Activated B cell treated with CpG ODN at 0.5 μM for 24 hours (primary cell): ENCODE results near the gene ROBO2. TPM values are rescaled to one million over a fixed set of nuclear protein-coding genes. Genes with fewer than 3 reads are reported as not detected.

ENCODE experiments used
- ATAC-seq: fragments of 200-7000 bp; cut with Tn5 transposase; one replicate; pipeline ENCODE4 v1.10.0; 2021; ENCODE audit warnings: low read depth, mild to moderate bottlenecking, moderate library complexity
- CTCF ChIA-PET: fragments of 350-600 bp; sonication (Branson Sonifier 250); formaldehyde crosslinking; loops from one replicate; lab custom pipeline; 2021; ENCODE audit warnings: antibody characterized with exemption; lab: Charles Lee
- POLR2A ChIA-PET: fragments of 350-600 bp; sonication (Branson Sonifier 250); formaldehyde crosslinking; loops from one replicate; lab custom pipeline; 2021; ENCODE audit warnings: antibody characterized with exemption; lab: Charles Lee
- DNase-seq: peaks from one replicate; pipeline ENCODE4 v3.0.0; 2022
- H3K27ac Mint-ChIP-seq: one replicate; pipeline ENCODE4 v1.8.0; 2020; ENCODE audit warnings: mixed read lengths
- H3K27me3 Mint-ChIP-seq: one replicate; pipeline ENCODE4 v1.8.0; 2021; ENCODE audit warnings: mixed read lengths
- H3K36me3 Mint-ChIP-seq: one replicate; pipeline ENCODE4 v1.8.0; 2021; ENCODE audit warnings: low read depth, mixed read lengths
- H3K4me1 Mint-ChIP-seq: one replicate; pipeline ENCODE4 v1.8.0; 2021; ENCODE audit warnings: mixed read lengths
- H3K4me3 Mint-ChIP-seq: one replicate; pipeline ENCODE4 v1.8.0; 2020; ENCODE audit warnings: mild to moderate bottlenecking, mixed read lengths
- H3K9me3 Mint-ChIP-seq: one replicate; pipeline ENCODE4 v1.8.0; 2020; ENCODE audit warnings: mixed read lengths
- intact Hi-C: fragments of 100-400 bp; cut with micrococcal nuclease; formaldehyde crosslinking; loops from one replicate; pipeline ENCODE4 v1.15.1; 2024
- total RNA-seq: library from RNA; stranded (reverse); gene quantifications from 2 replicates; pipeline ENCODE4 v1.2.3, GENCODE V29; 2022
- TF ChIP-seq, protein P1 (sequence below): fragments of 200-600 bp; IDR thresholded peaks from one replicate; pipeline ENCODE4 v1.8.0; 2022; ENCODE audit warnings: antibody characterized with exemption, mild to moderate bottlenecking

Gene ROBO2
- total RNA-seq, 1 donor from 2014 or later, result not detected

DNA sequence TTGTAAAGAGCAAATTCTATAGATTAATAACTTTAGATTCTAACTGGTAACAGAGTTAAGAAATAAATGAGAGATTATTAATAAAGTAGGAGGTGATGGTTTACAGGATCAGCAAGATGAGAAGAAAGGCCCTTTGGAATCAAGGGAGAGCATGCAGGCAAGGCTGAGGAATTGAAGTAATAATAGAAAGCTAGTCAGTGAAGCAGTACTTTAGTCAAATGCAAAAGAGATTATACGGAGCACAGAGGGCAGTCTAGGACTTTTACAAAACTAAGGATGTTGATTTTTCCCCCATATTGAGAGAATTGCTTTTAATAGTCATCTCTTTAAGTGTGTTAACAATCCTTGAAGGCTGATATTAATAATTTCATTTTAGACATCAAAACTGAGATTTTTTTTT lies 146.4 kb downstream of the ROBO2 start:
- DNase-seq (no peak), ATAC-seq (no peak)
- ChIA-PET CTCF (no interaction called here), POLR2A (no interaction called here)
- H3K36me3 Mint-ChIP-seq, result no peaks in the 10 kb centered on the region
- intact Hi-C loops, result no loop called here
- no peaks in the 10 kb centered on the region for H3K27me3 Mint-ChIP-seq
- H3K9me3 Mint-ChIP-seq, result no peaks in the 10 kb centered on the region
- TF ChIP-seq, protein P1, sequence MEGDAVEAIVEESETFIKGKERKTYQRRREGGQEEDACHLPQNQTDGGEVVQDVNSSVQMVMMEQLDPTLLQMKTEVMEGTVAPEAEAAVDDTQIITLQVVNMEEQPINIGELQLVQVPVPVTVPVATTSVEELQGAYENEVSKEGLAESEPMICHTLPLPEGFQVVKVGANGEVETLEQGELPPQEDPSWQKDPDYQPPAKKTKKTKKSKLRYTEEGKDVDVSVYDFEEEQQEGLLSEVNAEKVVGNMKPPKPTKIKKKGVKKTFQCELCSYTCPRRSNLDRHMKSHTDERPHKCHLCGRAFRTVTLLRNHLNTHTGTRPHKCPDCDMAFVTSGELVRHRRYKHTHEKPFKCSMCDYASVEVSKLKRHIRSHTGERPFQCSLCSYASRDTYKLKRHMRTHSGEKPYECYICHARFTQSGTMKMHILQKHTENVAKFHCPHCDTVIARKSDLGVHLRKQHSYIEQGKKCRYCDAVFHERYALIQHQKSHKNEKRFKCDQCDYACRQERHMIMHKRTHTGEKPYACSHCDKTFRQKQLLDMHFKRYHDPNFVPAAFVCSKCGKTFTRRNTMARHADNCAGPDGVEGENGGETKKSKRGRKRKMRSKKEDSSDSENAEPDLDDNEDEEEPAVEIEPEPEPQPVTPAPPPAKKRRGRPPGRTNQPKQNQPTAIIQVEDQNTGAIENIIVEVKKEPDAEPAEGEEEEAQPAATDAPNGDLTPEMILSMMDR, result no peak
- no peak overlapping the region for H3K4me3 Mint-ChIP-seq
- H3K4me1 Mint-ChIP-seq, result no peaks in the 10 kb centered on the region
- no peak overlapping the region for H3K27ac Mint-ChIP-seq

DNA sequence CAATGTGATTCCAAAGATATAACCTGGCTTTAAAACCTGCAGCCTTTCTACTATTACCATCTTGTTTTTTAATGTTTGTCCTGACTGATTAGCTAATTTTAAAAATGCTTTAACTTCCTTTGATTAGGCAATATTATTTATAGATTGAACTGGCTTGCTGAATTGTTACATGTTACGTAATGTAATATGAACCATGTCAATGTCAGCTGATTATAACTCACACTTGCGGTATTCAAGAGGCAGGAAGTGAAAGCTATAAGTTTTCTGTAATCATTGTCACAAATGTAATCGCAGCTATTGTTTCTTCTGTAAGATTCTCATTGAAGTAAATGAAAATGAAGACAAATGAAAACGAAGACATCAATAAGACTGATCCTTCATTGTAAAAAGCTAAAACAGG lies 146.8 kb downstream of the ROBO2 start:
- ChIA-PET POLR2A (no interaction called here), CTCF (no interaction called here)
- intact Hi-C loops, result no loop called here
- DNase-seq (no peak), ATAC-seq (no peak)
- TF ChIP-seq, protein P1, result no peak
- H3K36me3 Mint-ChIP-seq, result no peaks in the 10 kb centered on the region
- no peak overlapping the region for H3K4me3 Mint-ChIP-seq
- no peak overlapping the region for H3K27ac Mint-ChIP-seq
- no peaks in the 10 kb centered on the region for H3K9me3 Mint-ChIP-seq
- H3K4me1 Mint-ChIP-seq, result no peaks in the 10 kb centered on the region
- no peaks in the 10 kb centered on the region for H3K27me3 Mint-ChIP-seq

DNA sequence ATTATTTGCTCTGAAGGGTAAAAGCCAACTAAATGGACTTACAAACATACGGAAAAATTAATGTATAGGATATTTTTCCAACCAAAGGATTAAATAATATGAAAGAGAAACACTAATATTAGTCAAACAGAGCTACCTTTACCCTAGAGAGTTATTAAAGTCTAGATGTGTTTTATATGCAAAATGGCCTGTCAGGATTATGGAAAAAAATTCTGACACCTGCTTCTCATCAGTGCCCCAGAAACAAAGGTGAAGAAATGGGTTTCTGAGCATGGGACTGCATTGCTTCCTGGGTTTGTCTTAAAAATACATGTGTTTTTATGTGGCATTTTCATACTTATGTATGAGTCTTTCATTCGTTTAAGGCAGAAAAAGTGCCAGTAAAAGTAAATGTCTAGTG lies 148.3 kb downstream of the ROBO2 start:
- ChIA-PET POLR2A (no interaction called here), CTCF (no interaction called here)
- intact Hi-C loops, result no loop called here
- no peak overlapping the region for H3K27ac Mint-ChIP-seq
- DNase-seq (no peak), ATAC-seq (no peak)
- no peaks in the 10 kb centered on the region for H3K36me3 Mint-ChIP-seq
- no peak overlapping the region for H3K4me3 Mint-ChIP-seq
- H3K4me1 Mint-ChIP-seq, result no peaks in the 10 kb centered on the region
- H3K9me3 Mint-ChIP-seq, result no peaks in the 10 kb centered on the region
- TF ChIP-seq, protein P1, result no peak
- no peaks in the 10 kb centered on the region for H3K27me3 Mint-ChIP-seq

DNA sequence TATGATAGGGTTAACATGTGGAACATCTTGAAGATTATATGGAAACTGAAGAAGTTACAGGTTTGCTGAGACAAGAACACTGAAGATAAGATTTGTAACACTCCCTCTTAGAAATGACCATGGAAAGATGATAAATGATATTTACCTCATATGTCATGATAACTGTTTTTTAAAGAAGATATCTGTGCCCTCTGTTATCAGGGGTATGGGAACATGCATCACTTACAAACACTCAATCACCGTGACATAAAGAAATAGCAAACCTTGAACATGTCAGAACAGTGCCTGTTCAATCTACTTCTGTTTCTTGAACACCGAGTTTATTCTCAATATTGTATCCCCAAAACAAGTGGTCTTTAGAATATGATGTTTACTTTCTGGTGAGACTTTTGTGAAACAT lies 149.4 kb downstream of the ROBO2 start:
- Mint-ChIP-seq H3K4me1 (no peaks in the 10 kb centered on the region), H3K27ac (no peak overlapping the region), H3K27me3 (no peaks in the 10 kb centered on the region), H3K4me3 (no peak overlapping the region), H3K36me3 (no peaks in the 10 kb centered on the region), H3K9me3 (no peaks in the 10 kb centered on the region)
- no peak for DNase-seq
- CTCF ChIA-PET, result no interaction called here
- intact Hi-C loops, result no loop called here
- no peak for ATAC-seq
- POLR2A ChIA-PET, result no interaction called here
- TF ChIP-seq, protein P1, result no peak

DNA sequence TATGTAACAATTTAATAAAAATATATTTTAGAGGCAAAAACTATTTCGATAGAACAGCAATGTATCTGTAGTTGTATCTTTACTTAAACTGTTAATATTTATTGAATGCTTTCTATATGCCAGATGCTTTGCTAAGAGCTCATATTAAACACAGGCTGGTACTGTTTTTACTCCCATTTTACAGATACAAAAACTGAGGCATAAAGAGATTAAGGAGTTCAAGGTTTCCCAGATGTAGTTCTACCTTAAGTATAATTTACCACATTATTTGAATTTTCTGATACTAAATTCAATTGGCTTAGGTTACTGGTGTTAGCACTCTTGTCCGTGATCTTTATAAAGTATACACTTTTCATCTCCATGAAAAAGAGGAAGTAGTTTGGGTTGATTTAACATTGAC lies 149.8 kb downstream of the ROBO2 start:
- Mint-ChIP-seq H3K27me3 (no peaks in the 10 kb centered on the region), H3K9me3 (no peaks in the 10 kb centered on the region), H3K36me3 (no peaks in the 10 kb centered on the region), H3K27ac (no peak overlapping the region), H3K4me3 (no peak overlapping the region), H3K4me1 (no peaks in the 10 kb centered on the region)
- intact Hi-C loops, result no loop called here
- ATAC-seq (no peak), DNase-seq (no peak)
- CTCF ChIA-PET, result no interaction called here
- POLR2A ChIA-PET, result no interaction called here
- TF ChIP-seq, protein P1, result no peak
